Measurements from ENCODE around the gene ATL3. TPM values are rescaled to one million over a fixed set of nuclear protein-coding genes. Genes with fewer than 3 reads are reported as not detected.

Gene ATL3
- total RNA-seq, 1 experiment from 2014 or later: 63.9 TPM

GRCh38 chr11:63629426-63629825 lies 41.8 kb downstream of the ATL3 start:
- no peak for TF ChIP-seq EZH2 (IDR thresholded peaks at IDR 0.05; ENCODE audit: borderline replicate concordance, low read depth, low read length, poor library complexity, severe bottlenecking)
- DNase-seq (ENCODE audit: low spot score): no peak
- no peaks in the 10 kb centered on the region for H3K27me3 ChIP-seq (replicated peaks; ENCODE audit: insufficient read depth, low read depth, low read length, poor library complexity)
- H3K27ac ChIP-seq (ENCODE audit: low read depth, low read length, poor library complexity, severe bottlenecking): no peak overlapping the region
- ChIA-PET POLR2A (ENCODE audit: low non-redundant PET) (interaction anchor here (0.5 to 0.6 kb wide), 2 partner anchors 20 to 26 kb away, joined by 6 read pairs; no protein-coding TSS in a partner anchor), CTCF (interaction anchor here (0.6 to 0.7 kb wide), 2 partner anchors 11 to 151 kb away, joined by 3 to 9 read pairs; no protein-coding TSS in a partner anchor)
- peaks cover 49% of the 10 kb centered on the region for H3K36me3 ChIP-seq (ENCODE audit: insufficient read depth, low read length, poor library complexity, severe bottlenecking)
- no peaks in the 10 kb centered on the region for H3K4me1 ChIP-seq (ENCODE audit: insufficient read depth, low read length, poor library complexity, severe bottlenecking)
- no peak overlapping the region for H3K4me3 ChIP-seq (ENCODE audit: low read depth, low read length, poor library complexity, severe bottlenecking)
- intact Hi-C loops (cut with micrococcal nuclease; ENCODE audit: unreplicated experiment): no loop called here
- no peaks in the 10 kb centered on the region for H3K9me3 ChIP-seq (ENCODE audit: low read depth, low read length, poor library complexity, severe bottlenecking)
- BruUV-seq (replicated peaks): no TSS peak

- Histone ChIP-seq H3K9me3 (ENCODE audit: low read depth, low read length, poor library complexity, severe bottlenecking) (no peaks in the 10 kb centered on the region), H3K27ac (ENCODE audit: low read depth, low read length, poor library complexity, severe bottlenecking) (no peak overlapping the region), H3K36me3 (ENCODE audit: insufficient read depth, low read length, poor library complexity, severe bottlenecking) (no peaks in the 10 kb centered on the region), H3K27me3 (replicated peaks; ENCODE audit: insufficient read depth, low read depth, low read length, poor library complexity) (no peaks in the 10 kb centered on the region), H3K4me1 (ENCODE audit: insufficient read depth, low read length, poor library complexity, severe bottlenecking) (no peaks in the 10 kb centered on the region), H3K4me3 (ENCODE audit: low read depth, low read length, poor library complexity, severe bottlenecking) (no peak overlapping the region)
- POLR2A ChIA-PET (ENCODE audit: low non-redundant PET): interaction anchor here (0.6 kb wide), 1 partner anchor 92 kb away, joined by 3 read pairs; no protein-coding TSS in a partner anchor
- no TSS peak for BruUV-seq (replicated peaks)
- no peak for TF ChIP-seq EZH2 (IDR thresholded peaks at IDR 0.05; ENCODE audit: borderline replicate concordance, low read depth, low read length, poor library complexity, severe bottlenecking)
- TF ChIP-seq, protein P1, sequence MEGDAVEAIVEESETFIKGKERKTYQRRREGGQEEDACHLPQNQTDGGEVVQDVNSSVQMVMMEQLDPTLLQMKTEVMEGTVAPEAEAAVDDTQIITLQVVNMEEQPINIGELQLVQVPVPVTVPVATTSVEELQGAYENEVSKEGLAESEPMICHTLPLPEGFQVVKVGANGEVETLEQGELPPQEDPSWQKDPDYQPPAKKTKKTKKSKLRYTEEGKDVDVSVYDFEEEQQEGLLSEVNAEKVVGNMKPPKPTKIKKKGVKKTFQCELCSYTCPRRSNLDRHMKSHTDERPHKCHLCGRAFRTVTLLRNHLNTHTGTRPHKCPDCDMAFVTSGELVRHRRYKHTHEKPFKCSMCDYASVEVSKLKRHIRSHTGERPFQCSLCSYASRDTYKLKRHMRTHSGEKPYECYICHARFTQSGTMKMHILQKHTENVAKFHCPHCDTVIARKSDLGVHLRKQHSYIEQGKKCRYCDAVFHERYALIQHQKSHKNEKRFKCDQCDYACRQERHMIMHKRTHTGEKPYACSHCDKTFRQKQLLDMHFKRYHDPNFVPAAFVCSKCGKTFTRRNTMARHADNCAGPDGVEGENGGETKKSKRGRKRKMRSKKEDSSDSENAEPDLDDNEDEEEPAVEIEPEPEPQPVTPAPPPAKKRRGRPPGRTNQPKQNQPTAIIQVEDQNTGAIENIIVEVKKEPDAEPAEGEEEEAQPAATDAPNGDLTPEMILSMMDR (conservative IDR thresholded peaks at IDR 0.05; ENCODE audit: low read depth, low read length): no peak
- CTCF ChIA-PET: no interaction called here
- intact Hi-C loops (cut with micrococcal nuclease; ENCODE audit: unreplicated experiment): no loop called here
- no peak for DNase-seq (ENCODE audit: low spot score)
Observed at GRCh38 chr11:63623513-63624140, 47.5 kb downstream of the ATL3 start.

DNA sequence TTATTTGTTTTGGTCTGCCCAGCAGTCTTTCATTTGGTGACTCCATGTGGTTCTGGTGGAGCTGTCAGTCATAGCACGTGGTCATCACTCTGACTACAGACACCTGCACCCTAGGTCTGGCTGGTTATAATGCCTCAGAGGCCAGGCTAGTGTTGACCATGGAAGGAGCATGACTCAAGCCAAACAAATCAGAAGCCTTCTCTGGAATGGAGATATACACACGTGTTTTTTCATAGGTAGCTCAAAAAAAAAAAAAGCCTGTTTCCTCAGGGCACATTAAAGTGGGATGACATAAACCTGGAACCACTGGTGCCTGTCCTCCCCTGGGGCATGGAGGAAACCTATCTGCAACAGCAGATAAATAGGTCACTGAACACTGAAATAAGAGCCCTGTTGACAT lies 48.9 kb downstream of the ATL3 start:
- no TSS peak for BruUV-seq (replicated peaks)
- Histone ChIP-seq H3K4me1 (ENCODE audit: insufficient read depth, low read length, poor library complexity, severe bottlenecking) (no peaks in the 10 kb centered on the region), H3K4me3 (ENCODE audit: low read depth, low read length, poor library complexity, severe bottlenecking) (no peak overlapping the region), H3K27ac (ENCODE audit: low read depth, low read length, poor library complexity, severe bottlenecking) (no peak overlapping the region), H3K36me3 (ENCODE audit: insufficient read depth, low read length, poor library complexity, severe bottlenecking) (no peaks in the 10 kb centered on the region), H3K27me3 (replicated peaks; ENCODE audit: insufficient read depth, low read depth, low read length, poor library complexity) (no peaks in the 10 kb centered on the region), H3K9me3 (ENCODE audit: low read depth, low read length, poor library complexity, severe bottlenecking) (no peaks in the 10 kb centered on the region)
- TF ChIP-seq EZH2 (IDR thresholded peaks at IDR 0.05; ENCODE audit: borderline replicate concordance, low read depth, low read length, poor library complexity, severe bottlenecking): no peak
- TF ChIP-seq, protein P1 (conservative IDR thresholded peaks at IDR 0.05; ENCODE audit: low read depth, low read length): no peak
- intact Hi-C loops (cut with micrococcal nuclease; ENCODE audit: unreplicated experiment): no loop called here
- DNase-seq (ENCODE audit: low spot score): no peak
- POLR2A ChIA-PET (ENCODE audit: low non-redundant PET): interaction anchor here (0.6 kb wide), 1 partner anchor 730 kb away, joined by 3 read pairs; no protein-coding TSS in a partner anchor
- CTCF ChIA-PET: interaction anchor here (0.6 kb wide), 1 partner anchor 695 kb away, joined by 3 read pairs; the partner anchor contains the start of gene PRDX5
